Thyroid gland (tissue), 4 donors: ENCODE results near the gene SLC8A1. TPM values are rescaled to one million over a fixed set of nuclear protein-coding genes. Genes with fewer than 3 reads are reported as not detected.

Experiments used
- DNase-seq, 2 donors: peaks; one replicate each; pipeline ENCODE4 v3.0.0-alpha.2; 2019
- H3K27ac ChIP-seq, 3 donors: fragments of 200-600 bp; sonication (generic); 1 replicate in 2 of 3; 2 replicates in 1 of 3; pipeline ENCODE4 v1.5.1; 2016 to 2019; ENCODE audit warnings: mild to moderate bottlenecking in 1 of 3, moderate library complexity in 1 of 3
- H3K27me3 ChIP-seq: fragments of 200-600 bp; sonication (generic); one replicate; pipeline ENCODE4 v1.5.1; 2019
- H3K36me3 ChIP-seq, 2 donors: fragments of 200-600 bp; sonication (generic); one replicate each; pipeline ENCODE4 v1.5.1; 2016 to 2019
- H3K4me1 ChIP-seq, 2 donors: fragments of 200-600 bp; sonication (generic); one replicate each; pipeline ENCODE4 v1.5.1; 2017 to 2019
- H3K4me3 ChIP-seq, 3 donors: fragments of 200-600 bp; sonication (generic); replicated peaks in 1 of 3; 1 replicate in 2 of 3; 2 replicates in 1 of 3; pipeline ENCODE4 v1.5.1; 2016; ENCODE audit warnings: mild to moderate bottlenecking in 1 of 3
- H3K9me3 ChIP-seq: fragments of 200-600 bp; sonication (generic); one replicate; pipeline ENCODE4 v1.5.1; 2017
- CTCF ChIP-seq, 6 experiments: fragments of 200-600 bp in 3 of 6; fragments of 450-650 bp in 3 of 6; sonication (generic) in 3 of 6; IDR thresholded peaks; one replicate each; pipeline ENCODE4 v1.5.1; 2016 to 2019; ENCODE audit warnings: antibody characterized with exemption in 6 of 6, mild to moderate bottlenecking in 2 of 6, inconsistent platforms in 1 of 6, moderate library complexity in 1 of 6
- POLR2A ChIP-seq, 2 donors: fragments of 450-650 bp; IDR thresholded peaks; one replicate each; pipeline ENCODE4 v1.6.1; 2017; ENCODE audit warnings: antibody characterized with exemption in 2 of 2, mild to moderate bottlenecking in 2 of 2, moderate library complexity in 1 of 2
- WGBS, 2 donors: methylation state at CpG; one replicate each; pipeline ENCODE4 v1.1.5; 2017; 5-methylcytosine and 5-hydroxymethylcytosine counted together
- intact Hi-C: fragments of 100-400 bp; cut with DNase I; formaldehyde crosslinking; loops from one replicate; pipeline ENCODE4 v1.15.1; 2023
- total RNA-seq, 4 donors: library from RNA; depleted of rRNA; stranded (reverse); fragments of >200 nt; gene quantifications; one replicate each; pipeline ENCODE4 v1.2.3, GENCODE V29; 2016

Gene SLC8A1
- total RNA-seq, 4 donors from 2014 or later, result 2.0 to 5.1 (median 4.4) TPM

- Histone ChIP-seq H3K27ac (no peak overlapping the region), H3K36me3 (no peaks in the 10 kb centered on the region), H3K4me3 (no peak overlapping the region), H3K4me1 (no peaks in the 10 kb centered on the region), H3K9me3 (no peaks in the 10 kb centered on the region), H3K27me3 (no peaks in the 10 kb centered on the region)
- no peak for DNase-seq
- intact Hi-C loops, result no loop called here
- 98% methylated on average over 1 of the region's 1 CpG for WGBS, 2 donors
- TF ChIP-seq CTCF (IDR thresholded peaks at IDR 0.05), result no peak
- TF ChIP-seq POLR2A (IDR thresholded peaks at IDR 0.05), result no peak
Measured at GRCh38 chr2:40341198-40341597, 110.7 kb downstream of the SLC8A1 start.

- Histone ChIP-seq H3K27ac (no peak overlapping the region), H3K4me3 (no peak overlapping the region), H3K4me1 (no peaks in the 10 kb centered on the region), H3K27me3 (no peaks in the 10 kb centered on the region), H3K36me3 (no peaks in the 10 kb centered on the region), H3K9me3 (no peaks in the 10 kb centered on the region)
- intact Hi-C loops, result no loop called here
- TF ChIP-seq POLR2A (IDR thresholded peaks at IDR 0.05) (no peak), CTCF (IDR thresholded peaks at IDR 0.05) (no peak)
- WGBS, 2 donors, result 90 to 96% methylated on average over 3 of the region's 3 CpGs
- DNase-seq, result no peak
Measured at GRCh38 chr2:40339026-40339425, 112.9 kb downstream of the SLC8A1 start.

- 66 to 67% methylated on average over 7 of the region's 7 CpGs for WGBS, 2 donors
- H3K36me3 ChIP-seq, result no peaks in the 10 kb centered on the region
- H3K27ac ChIP-seq, result no peak overlapping the region
- TF ChIP-seq CTCF (IDR thresholded peaks at IDR 0.05) (no peak), POLR2A (IDR thresholded peaks at IDR 0.05) (no peak)
- H3K4me3 ChIP-seq, result no peak overlapping the region
- H3K27me3 ChIP-seq, result no peaks in the 10 kb centered on the region
- no peaks in the 10 kb centered on the region for H3K9me3 ChIP-seq
- no peaks in the 10 kb centered on the region for H3K4me1 ChIP-seq
- intact Hi-C loops, result no loop called here
- no peak for DNase-seq
Measured at GRCh38 chr2:40332191-40332826, 119.6 kb downstream of the SLC8A1 start.

- peaks cover 0 to 3% of the 10 kb centered on the region in 2 donors for H3K4me1 ChIP-seq
- H3K36me3 ChIP-seq, result no peaks in the 10 kb centered on the region
- no peak overlapping the region for H3K27ac ChIP-seq
- H3K9me3 ChIP-seq, result no peaks in the 10 kb centered on the region
- 57 to 76% methylated on average over 3 of the region's 3 CpGs for WGBS, 2 donors
- H3K4me3 ChIP-seq, result no peak overlapping the region
- no peak for TF ChIP-seq CTCF (IDR thresholded peaks at IDR 0.05)
- no peak for TF ChIP-seq POLR2A (IDR thresholded peaks at IDR 0.05)
- intact Hi-C loops, result no loop called here
- H3K27me3 ChIP-seq, result no peaks in the 10 kb centered on the region
- DNase-seq, result no peak
Measured at GRCh38 chr2:40330096-40330495, 121.8 kb downstream of the SLC8A1 start.

GRCh38 chr2:40329739-40330030 is 122.2 kb downstream of the SLC8A1 start:
- DNase-seq, result no peak
- Histone ChIP-seq H3K4me1 (peaks cover 3 to 5% of the 10 kb centered on the region in 2 donors), H3K9me3 (no peaks in the 10 kb centered on the region), H3K36me3 (no peaks in the 10 kb centered on the region), H3K27ac (no peak overlapping the region), H3K27me3 (no peaks in the 10 kb centered on the region), H3K4me3 (no peak overlapping the region)
- WGBS, 2 donors, result 70 to 73% methylated on average over 1 of the region's 1 CpG
- intact Hi-C loops, result no loop called here
- TF ChIP-seq CTCF (IDR thresholded peaks at IDR 0.05) (no peak), POLR2A (IDR thresholded peaks at IDR 0.05) (no peak)
